Measurements from ENCODE around the gene EFNA5.

EFNA5 gene

DNA sequence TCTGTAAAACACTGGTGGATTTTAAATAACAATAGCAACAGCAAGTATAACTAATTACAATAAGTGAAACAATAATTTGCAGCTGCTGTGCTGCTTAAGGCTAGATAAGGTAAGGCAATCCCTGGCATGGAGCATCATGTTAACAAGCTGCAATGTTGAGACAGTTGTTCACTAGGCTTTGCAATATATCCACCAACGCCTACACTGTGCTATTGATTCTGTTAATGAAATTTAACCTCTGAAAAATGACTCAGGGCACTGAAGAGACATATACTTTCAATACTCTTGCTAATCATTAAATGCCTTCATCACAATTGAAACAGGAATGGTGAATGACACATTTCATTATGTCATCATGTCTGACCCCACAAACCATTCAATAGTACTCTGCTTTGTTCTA is 255.0 kb downstream of the EFNA5 start:
- DNase-seq: no peak

DNA sequence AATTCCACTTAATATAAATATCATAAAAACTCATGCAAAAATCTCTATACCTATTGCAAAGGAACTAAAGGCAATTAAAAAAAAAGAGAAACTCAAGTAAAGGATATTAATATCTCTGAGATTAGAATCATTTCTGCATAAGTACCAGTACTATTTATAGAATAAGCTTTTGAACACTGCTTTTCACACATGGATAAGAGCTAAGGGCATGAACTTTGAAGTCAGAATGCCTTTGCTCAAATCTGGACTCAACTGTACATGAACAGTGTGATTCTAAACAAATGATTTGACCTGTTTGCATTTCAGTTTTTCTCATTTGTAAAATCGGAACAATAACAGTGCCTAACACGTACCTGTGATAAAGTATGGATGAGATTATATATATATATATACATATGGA is 255.9 kb downstream of the EFNA5 start:
- no peak for DNase-seq

DNA sequence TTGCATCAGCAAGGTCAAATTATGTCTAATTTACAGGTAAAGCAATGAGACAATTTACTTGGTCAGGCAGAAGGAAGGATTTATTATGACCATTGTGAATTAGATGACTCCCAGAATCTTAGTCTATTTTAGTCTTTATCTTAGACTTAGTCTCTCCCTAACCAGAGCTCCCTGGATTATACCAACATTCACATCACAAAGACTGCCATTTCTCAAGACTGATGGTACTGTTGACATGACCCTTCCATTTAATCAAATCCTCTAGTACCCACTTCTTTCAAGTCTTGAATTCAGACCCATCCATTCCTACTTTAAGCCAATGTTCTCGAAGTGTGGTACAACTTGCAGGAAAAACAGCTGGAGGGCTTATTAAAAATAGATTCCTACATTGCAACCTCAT is 257.0 kb downstream of the EFNA5 start:
- DNase-seq: no peak

DNA sequence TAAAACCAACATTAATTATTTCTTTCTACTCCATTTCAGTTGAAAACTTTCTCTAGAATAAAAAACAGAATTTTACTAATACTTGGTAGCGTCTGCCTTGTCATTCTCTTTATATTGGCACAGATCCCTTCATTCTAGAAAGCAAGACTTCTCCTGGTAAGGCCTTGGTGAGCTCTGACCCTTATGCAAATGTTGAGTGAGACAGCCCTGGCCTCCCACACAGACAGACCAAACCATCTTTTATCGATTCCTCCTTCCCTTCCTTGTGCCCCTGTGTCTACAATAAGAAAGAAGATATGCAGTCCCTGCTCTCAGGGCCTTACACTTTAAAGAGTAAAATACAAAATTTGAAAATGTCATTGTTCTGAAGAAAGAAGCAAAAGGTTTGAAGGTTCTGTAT is 262.2 kb downstream of the EFNA5 start:
- DNase-seq: no peak

DNA sequence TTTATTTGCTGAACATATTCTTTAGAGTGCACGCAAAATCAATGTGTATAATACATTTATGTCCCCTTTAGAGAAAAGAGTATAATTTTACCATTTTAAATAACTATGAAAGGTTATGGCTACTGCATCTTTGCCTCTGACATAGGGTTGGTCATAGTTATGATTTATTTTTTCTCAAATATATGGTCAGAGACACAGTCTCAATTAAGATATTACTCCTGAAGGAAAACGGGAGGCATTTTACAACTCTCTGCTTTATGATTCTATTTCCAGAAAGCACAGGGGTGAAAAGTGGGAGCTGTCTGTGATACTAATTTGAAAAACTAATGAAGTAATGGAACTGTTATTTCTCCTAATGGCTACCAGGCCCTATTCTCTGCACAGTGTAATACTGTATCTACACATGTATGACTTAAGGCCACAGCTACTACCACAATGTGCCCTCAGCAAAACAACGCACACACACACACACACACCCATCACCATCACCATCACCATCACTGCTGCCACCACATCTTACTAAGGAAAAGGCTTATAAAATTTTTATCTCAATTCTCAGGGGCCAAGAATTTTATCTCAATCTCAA is 262.9 kb downstream of the EFNA5 start:
- DNase-seq: no peak

DNA sequence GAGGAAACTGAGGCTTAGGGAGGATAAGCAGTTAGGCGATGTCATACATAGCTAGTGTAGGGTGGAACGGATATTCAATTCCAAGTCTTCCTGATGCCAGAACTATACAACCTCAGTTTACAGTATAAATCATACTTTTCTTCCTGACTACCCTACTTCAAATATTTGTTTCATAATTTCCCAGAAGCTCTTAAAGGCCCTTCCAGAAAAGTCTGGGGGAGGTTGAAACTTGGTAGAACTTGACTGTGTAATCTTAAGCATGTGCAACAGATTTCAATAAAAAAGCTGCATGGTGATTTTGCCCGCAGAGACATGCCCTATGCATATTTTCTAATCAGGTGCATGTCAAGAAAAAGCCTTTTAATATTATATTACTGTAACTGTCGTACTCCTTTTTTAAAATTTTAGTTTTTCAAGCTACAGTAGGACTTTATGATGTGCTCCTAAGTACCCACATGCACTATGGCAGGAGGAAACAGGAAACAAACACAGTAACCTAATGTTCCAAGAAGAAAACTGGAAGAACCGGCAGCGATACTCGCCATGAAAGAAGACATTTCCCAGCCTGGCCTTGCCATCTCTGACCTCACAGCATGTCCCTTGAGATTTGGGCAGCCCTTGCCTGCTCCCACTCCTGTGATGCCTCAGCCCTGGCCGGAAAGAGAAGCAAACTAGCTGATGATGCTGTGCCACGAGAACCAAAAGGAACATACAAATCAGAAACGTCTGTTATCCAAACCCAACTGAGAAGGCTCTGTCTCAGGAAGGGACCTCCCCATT is 266.0 kb downstream of the EFNA5 start:
- no peak for DNase-seq

DNA sequence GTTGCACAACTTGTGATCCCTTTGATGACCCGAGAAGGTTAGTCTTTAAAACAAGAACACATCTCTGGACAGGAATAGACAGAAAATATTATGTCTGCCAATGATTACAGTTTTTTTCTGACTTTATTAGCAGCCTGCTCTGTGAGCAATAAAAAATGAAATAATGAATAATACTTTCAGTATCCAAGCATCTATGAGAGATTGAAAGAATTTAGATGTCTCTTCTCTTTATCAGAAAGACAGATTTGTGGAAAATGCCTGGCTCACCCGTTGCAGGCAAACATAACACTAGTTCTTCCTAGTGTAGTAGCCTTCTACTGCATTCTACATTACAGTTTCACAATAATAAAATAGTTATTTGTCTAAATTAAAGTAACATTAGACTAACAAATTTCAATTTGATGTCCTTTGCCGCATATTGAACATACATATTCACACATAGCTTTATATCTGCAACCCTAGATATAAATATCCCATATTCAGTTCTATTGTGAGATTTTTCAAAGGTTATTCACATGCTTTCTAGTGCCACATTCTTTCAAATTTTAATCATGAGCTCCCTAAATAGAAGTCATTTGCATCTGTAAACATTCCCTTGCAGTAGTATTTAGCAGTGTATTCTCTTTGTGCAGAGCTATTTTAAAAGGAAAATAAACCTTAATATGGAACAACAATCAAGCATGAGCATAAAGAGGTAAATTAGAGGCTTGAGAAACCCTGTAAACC is 267.3 kb downstream of the EFNA5 start:
- DNase-seq: no peak

DNA sequence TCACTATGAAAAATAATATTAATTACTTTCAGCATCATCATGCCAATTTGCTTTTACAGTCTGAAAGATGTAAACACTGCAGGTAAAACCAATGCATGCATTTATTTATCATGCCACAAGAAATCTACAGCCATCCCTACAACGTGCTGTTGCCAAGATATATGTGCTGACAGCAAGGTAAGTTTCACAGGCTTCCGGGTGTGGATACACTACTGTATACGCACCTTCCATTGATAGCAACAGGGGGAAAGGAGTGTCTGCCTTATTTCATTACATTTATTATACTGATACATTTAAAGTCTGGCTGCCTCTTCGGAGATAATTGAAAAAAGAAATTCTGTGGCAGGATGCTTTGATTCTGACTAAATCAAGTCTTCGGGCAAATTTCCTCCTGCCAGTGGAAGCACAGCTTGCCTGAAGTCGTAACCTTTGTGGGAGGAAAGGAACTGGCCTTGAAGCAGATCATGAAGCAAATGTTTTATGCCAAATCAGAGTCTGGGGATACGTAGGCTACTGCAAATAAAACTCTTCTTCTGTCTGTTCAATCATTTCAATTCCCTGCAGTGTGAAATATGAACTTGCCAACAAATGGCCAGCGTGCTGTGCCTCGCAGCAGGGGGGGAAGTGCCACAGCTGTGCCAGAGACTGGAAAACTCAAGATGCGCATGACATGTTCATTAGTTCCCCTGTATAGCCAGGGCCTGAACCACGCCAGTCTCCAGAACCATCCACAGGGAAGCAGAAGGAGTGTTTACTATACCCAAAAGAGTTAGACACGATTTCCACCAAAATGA is 268.1 kb downstream of the EFNA5 start:
- no peak for DNase-seq

DNA sequence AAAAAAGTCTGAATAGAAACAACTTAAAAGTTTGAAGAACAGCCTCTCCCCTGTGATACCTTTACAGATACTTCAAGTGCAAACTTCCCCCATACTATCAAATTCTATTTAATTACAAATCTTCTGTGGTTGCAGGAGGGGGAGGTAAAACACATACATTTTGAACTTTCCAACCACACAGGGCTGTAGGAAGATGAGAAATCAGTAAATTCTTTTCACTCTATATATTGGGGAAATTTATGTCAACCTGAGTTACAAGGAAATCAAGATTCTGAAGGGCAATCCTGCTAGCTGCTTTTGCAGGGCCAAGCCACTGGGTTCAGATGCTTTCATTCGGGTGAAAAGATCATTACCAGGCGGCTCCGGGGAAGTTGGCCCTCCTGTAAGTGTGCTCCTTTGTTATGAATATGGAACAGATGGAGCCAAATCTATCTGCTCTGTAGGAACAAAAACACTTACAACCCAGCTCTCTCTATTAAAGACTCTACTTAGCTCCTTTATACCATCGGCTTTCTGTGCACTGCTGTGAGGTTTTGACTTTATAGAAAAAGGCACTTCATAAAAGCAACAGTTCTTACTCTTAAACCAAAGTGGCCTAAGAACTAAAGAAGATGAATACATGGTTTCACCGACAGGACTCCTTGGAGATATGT is 269.1 kb downstream of the EFNA5 start:
- no peak for DNase-seq

DNA sequence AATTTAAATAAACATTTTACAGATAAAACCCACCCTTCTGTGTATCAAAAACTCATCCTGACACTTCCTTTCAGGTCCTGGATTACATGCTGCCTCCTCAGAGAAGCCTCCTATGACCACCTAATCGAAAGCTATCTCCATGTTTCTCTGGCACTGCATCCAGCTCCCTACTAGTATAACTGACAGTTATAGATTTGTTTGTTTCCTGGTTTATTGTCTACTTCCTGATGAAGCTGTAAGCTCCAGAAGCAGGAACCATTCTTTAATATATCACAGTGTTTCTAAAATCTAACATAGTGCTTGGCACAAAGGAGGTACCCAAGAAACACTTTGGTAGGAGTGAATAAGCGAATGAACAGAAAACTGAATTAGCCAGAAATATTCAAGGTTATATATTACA is 270.4 kb downstream of the EFNA5 start:
- DNase-seq: no peak

DNA sequence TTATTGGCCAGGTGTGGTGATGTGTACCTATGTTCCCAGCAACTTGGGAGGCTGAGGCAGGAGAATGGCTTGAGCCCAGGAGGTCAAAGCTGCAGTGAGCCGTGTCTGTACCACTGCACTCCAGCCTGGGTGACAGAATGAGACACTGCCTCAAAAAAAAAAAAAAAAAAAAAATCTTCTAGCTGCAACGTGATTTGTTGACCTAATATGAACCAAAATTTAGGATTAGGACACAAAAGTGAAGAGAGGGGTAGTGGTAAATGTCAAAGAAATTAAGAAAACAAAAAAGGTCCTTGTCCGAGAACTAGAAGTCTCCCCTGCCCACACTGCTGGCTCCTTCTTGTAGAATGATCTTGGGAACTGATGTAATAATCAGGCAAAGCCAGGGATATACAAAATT is 272.0 kb downstream of the EFNA5 start:
- DNase-seq: no peak

DNA sequence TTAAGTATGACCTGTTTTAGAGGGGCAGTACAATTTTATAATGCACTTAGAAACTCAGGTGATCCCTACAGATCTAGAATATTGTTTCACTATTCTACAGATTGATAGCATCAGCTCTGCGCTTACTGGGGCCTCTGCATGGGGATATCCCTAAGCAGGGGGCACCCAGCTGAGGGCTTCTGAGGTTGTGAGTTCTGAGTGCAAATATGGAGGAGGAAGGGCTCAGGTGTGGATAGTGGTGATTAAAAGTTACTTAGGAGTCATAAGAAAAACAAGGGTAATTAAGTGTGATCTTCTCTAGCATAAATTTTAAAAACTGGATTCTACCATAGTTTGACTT is 274.4 kb downstream of the EFNA5 start:
- DNase-seq: no peak

DNA sequence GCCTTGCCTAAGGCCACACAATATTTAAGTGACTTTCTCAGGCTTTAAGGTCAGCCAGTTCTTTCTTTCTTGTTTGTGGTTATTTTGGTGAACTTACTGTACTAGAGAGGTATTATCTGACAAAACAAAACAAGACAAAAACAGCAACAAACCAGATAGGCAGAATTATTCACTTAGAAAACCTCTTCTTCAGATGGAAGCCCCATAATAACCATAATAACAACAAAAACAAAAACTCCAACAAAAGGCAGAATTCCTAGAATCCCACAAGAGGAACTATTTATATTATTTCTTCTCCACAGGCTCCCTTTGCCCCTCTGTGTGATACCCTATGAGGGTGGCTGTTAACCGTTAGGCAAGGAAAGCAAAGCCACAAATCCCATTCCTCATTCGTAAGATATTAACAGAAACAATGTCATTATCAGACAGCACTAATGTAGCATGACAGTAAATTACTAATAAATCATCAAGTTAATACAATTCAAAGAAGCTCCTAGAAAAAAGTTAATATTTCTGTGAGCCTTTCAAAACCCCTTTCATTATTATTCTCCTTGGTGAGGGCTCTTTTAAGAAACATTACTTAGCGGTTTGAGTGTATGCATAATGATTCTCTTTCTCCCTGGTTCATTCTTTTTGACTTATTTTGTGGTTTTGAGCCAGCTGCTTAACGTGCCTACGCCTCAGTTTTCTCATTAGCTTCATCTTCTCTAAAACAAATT is 274.9 kb downstream of the EFNA5 start:
- DNase-seq: no peak

DNA sequence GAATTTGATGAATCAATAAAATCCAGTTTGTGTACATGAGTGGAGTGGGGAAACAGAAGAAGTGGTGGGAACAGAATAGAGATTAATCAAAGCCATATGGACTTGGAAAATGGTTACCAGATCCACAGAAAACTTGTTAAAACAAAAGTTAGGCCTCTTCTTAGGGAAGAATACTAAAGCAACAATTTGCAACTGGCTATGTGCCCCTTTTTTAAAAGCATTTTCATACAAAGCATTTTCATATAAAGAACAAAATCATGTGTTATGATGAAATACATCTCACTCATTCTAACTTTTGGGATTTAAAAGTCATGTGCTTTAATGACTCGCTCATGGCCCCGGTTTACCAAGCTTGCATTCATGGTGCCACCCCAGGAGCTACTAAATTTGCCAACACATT is 276.9 kb downstream of the EFNA5 start:
- no peak for DNase-seq

DNA sequence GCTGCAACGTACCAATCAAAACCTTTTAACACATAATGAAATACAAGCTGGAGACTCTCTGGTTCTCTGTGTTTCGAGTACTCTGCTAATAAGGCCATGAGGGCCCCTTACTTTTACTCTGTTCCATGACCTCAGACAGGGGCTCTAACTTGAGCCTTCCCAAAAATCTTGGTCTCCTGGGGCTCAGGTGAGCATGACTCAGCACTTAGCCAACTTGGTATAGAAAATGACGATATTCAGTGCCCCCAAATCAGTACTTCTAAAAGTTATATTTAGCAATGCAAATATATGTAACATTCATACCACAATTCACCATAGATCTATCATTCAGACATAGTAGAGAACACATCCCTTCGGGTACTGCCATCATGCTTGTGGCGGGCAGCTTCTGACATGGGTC is 278.9 kb downstream of the EFNA5 start:
- DNase-seq: no peak

DNA sequence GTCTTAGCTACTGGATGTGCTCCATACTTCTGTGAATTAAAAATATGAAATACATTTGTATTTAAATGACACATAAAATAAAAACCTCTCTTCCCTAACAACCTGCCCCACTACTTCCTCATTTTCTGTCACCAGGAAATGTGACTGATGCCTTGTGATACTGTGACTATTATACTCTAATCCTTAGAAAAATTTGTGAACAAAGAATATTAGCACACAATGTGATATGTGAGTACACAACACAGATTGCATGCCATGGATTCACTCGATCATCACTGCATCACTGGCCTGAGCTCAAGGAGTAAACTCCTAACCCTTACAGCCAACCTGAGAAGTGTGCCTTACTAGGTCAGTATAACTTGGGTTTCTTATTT is 281.0 kb downstream of the EFNA5 start:
- DNase-seq: no peak

DNA sequence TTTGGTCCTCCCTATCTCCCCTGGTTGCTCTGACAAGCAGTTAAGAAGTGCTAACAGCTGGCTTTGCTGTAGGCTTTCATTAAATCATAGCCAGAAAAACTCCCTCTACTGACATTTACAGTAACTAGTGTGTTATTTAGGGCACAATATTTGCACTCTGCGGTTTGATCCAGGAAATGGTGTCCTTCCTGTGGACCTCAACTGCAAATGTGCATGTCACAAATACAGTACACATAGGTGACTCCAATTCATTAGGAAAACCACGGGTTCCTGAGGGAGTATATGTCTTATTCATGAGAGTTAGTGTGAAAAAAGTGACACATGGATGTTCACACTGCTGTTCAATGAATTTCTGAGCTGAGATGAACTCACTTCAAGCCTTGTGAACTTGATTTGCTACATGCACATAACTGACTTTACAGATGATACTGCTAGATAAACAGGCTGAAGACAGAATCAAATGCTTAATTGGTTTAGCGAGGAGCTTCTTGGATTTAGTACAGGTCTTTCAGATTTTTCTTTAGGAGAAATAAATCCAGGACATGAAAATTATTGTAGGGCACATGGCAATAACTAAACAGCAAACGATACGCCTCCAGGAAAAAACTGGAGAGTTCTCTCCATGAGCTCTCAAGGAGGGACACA is 281.5 kb downstream of the EFNA5 start:
- DNase-seq: no peak

DNA sequence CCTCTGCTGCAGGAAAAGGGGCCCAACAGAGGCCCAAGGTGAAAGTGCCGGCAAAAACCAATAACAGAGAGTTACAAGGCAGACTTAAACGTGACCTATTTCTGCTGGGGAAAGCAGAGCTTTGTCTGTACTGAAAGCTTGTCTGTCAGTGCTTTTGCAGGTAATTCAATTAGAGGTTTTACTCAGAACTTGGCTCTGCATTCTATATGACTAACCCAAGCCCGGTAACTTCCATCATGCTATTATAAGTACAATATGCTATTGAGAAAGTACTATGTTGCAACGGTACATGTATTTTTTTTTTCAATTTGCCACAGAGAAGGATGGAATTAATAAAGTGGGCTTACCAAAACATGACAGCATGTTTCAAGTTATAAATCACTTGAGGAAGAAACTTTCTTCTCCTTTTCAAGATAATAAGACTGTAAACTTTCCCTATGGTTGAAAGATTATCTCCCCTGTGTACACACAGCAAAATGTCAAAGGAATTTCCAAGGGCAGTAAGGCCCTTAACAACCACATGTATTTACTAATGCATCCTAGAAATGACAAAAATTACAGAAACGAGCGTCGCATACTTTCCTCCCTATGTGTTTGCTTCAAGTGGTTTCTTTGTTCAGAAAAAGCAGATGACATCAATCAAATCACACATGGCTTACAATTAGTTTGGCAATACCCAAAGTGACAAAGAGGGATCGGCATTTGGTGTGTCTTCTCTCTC is 282.4 kb downstream of the EFNA5 start:
- no peak for DNase-seq

DNA sequence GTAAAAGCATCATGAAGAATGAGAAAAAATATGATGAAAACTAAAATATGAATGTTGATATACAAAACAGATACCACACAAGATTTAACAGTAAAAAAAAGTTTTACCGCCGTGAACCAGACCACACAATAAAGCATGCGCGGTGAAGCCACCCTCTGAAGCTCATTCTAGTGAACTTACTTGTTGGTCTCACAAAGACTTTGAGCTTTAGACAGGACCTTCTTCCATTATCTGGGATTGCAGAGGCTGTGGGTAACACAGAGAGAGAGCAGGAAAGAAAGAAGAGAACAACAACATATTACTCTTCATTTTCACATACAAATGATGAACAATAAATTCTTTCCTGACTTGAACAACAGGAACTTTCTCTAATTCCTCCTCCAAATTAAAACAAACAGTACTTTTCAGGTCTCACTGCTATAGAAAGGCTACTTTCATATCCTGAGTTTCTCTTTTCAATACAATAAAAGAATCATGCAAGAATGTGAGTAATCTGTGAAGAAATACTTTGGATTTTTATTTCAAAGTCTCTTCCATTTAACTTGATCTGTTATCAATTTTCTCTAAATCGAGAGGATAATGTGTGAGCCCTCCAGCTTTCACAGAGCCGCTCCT is 283.1 kb downstream of the EFNA5 start:
- DNase-seq: no peak

DNA sequence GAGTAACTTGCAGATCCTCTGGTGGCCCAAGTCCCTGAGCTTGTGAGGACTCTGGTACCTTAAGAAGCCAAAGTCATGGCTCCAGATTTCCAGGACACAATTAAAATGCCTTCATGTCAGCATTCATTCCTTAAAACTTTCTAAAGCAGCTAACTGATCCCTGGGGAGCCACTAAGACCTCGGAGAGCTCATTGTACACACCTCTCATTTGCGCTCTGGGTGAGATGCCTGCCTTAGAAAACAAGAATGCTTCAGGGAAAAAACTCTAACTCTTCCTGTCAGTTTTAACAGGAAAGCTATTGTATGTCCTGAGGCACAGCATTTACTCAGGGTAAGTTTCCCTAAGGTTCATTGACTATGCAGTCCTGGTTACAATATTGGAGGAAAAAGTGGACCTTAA is 285.0 kb downstream of the EFNA5 start:
- DNase-seq: no peak

DNA sequence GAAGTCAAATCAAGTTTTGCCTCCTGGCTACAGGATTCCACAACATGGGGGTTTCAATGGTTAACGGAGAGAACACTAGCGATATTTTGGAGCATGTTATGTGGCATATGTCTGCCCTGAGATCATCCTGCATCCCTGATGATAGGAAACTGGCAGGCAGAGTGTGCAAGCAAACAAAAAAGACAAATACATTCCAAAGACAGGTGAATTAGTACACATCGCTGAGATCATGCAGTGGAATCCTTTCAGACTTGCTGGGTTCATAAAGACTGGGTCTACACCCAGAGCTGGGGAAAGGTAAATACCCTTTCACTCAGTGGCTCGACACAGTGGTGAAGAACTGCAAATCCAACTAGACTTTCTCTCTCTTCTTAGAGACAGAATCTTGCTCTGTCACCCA is 286.5 kb downstream of the EFNA5 start:
- DNase-seq: no peak

All from activated naive CD4-positive, alpha-beta T cell treated with Interleukin-2 at 50 U/mL for 16 hours (primary cell).